Parathyroid adenoma (tissue), 2 donors: ENCODE data around the gene HFE.
"Not testable (repeated sequence)": the region's sequence is repeated elsewhere in the genome, so short reads cannot be mapped to it uniquely, and the experiment has no call there.

Experiments used
- H2AFZ ChIP-seq: fragments of 300-600 bp; sonication (generic); one replicate; pipeline ENCODE4 v1.7.0; 2017; ENCODE audit warnings: antibody characterized with exemption, mild to moderate bottlenecking
- H3K27ac ChIP-seq: fragments of 300-600 bp; sonication (generic); one replicate; pipeline ENCODE4 v1.7.0; 2017
- H3K27me3 ChIP-seq: fragments of 300-600 bp; sonication (generic); one replicate; pipeline ENCODE4 v1.7.0; 2017; ENCODE audit warnings: low read length; ENCODE audit not compliant: control insufficient read depth, insufficient read depth
- H3K36me3 ChIP-seq: fragments of 300-600 bp; sonication (generic); one replicate; pipeline ENCODE4 v1.7.0; 2017; ENCODE audit warnings: low read length; ENCODE audit not compliant: control insufficient read depth, insufficient read depth
- H3K4me1 ChIP-seq: fragments of 300-600 bp; sonication (generic); one replicate; pipeline ENCODE4 v1.7.0; 2017; ENCODE audit warnings: control low read depth
- H3K4me2 ChIP-seq: fragments of 300-600 bp; sonication (generic); one replicate; pipeline ENCODE4 v1.7.0; 2017; ENCODE audit warnings: low read length
- H3K4me3 ChIP-seq: fragments of 300-600 bp; sonication (generic); one replicate; pipeline ENCODE4 v1.7.0; 2017; ENCODE audit warnings: low read depth, low read length
- H3K79me2 ChIP-seq: fragments of 300-600 bp; sonication (generic); one replicate; pipeline ENCODE4 v1.7.0; 2017; ENCODE audit warnings: control low read depth
- H3K9ac ChIP-seq: fragments of 300-600 bp; sonication (generic); one replicate; pipeline ENCODE4 v1.7.0; 2017; ENCODE audit warnings: mild to moderate bottlenecking
- H3K9me3 ChIP-seq: fragments of 300-600 bp; sonication (generic); one replicate; pipeline ENCODE4 v1.7.0; 2017; ENCODE audit warnings: low read length; ENCODE audit not compliant: control insufficient read depth
- TF ChIP-seq, protein P1 (sequence below): fragments of 300-600 bp; sonication (generic); IDR thresholded peaks from one replicate; pipeline ENCODE4 v1.7.0; 2017; ENCODE audit warnings: antibody characterized with exemption, mild to moderate bottlenecking
- donor health status: primary hyperparathyroidism.

Gene HFE

DNA sequence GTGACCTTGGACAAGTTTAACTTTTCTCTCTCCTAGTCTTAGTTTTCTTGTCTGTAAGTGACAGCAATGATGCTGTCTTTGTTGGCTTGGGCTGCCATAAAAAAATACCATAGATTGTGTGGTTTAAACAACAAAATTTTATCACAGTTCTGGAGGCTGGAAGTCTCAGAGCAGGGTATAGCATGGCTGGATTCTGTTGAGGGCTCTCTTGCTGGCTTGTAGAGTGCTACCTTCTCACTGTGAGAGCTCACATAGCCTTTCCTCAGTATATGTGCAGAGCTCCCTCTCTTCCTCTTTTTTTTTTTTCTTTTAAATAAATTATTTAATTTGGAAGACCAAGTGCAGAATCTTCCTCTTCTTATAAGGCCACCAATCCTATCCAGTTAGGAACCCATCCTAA, 26.3 kb downstream of the HFE start:
- Histone ChIP-seq H3K4me3 (no peak overlapping the region), H3K36me3 (no peaks in the 10 kb centered on the region), H3K9ac (no peak overlapping the region), H3K27me3 (no peaks in the 10 kb centered on the region), H3K79me2 (no peaks in the 10 kb centered on the region), H3K27ac (no peak overlapping the region), H3K4me1 (no peaks in the 10 kb centered on the region), H3K9me3 (no peaks in the 10 kb centered on the region), H3K4me2 (no peak overlapping the region), H2AFZ (no peak overlapping the region)
- TF ChIP-seq, protein P1, sequence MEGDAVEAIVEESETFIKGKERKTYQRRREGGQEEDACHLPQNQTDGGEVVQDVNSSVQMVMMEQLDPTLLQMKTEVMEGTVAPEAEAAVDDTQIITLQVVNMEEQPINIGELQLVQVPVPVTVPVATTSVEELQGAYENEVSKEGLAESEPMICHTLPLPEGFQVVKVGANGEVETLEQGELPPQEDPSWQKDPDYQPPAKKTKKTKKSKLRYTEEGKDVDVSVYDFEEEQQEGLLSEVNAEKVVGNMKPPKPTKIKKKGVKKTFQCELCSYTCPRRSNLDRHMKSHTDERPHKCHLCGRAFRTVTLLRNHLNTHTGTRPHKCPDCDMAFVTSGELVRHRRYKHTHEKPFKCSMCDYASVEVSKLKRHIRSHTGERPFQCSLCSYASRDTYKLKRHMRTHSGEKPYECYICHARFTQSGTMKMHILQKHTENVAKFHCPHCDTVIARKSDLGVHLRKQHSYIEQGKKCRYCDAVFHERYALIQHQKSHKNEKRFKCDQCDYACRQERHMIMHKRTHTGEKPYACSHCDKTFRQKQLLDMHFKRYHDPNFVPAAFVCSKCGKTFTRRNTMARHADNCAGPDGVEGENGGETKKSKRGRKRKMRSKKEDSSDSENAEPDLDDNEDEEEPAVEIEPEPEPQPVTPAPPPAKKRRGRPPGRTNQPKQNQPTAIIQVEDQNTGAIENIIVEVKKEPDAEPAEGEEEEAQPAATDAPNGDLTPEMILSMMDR = no peak

GRCh38 chr6:26115226-26115625, 28.0 kb downstream of the HFE start:
- Histone ChIP-seq H3K9ac (no peak overlapping the region), H3K36me3 (no peaks in the 10 kb centered on the region), H3K27me3 (no peaks in the 10 kb centered on the region), H3K4me2 (no peak overlapping the region), H3K4me1 (no peaks in the 10 kb centered on the region), H3K27ac (no peak overlapping the region), H3K79me2 (no peaks in the 10 kb centered on the region), H3K4me3 (no peak overlapping the region), H2AFZ (no peak overlapping the region), H3K9me3 (no peaks in the 10 kb centered on the region)
- TF ChIP-seq, protein P1 = no peak

DNA sequence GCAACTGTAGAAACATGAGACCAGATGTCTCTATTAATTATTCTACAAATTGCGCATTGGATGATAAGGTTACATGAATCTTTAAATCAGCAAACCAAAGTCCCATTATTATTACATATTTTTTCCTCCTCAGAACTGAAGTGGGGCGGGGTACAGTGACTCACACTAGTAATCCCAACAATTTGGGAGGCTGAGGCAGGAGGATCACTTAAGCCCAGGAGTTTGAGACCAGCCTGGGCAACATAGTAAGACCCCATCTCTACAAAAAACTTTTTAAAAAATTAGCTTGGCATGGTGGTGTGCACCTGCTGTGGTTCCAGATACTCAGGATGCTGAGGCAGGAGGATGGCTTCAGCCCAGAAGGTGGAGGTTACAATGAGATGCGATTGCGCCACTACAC, 29.0 kb downstream of the HFE start:
- Histone ChIP-seq H3K4me1 (no peaks in the 10 kb centered on the region), H3K4me3 (no peak overlapping the region), H3K36me3 (no peaks in the 10 kb centered on the region), H3K4me2 (no peak overlapping the region), H3K27me3 (no peaks in the 10 kb centered on the region), H3K79me2 (no peaks in the 10 kb centered on the region), H2AFZ (no peak overlapping the region), H3K9me3 (no peaks in the 10 kb centered on the region), H3K27ac (no peak overlapping the region), H3K9ac (no peak overlapping the region)
- TF ChIP-seq, protein P1 = no peak

DNA sequence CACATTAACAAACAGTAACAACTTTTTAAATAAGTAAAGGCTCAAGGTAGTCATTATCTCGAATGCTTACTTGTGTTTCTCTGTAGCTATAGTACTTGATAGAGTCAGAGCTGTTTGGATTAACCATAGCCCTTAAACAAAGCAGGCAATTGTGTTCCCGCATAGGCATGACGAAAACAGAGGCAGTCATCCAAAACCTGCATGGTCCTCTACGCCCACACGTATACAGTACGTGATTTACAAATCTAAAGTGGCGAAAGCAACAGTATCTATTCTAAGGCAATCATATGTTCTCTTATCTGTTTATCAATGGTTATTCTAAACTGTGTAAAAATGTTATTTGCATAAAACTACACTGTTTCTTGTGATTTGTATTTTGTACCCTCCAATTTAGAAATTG, 31.8 kb downstream of the HFE start:
- H3K79me2 ChIP-seq = no peaks in the 10 kb centered on the region
- TF ChIP-seq, protein P1 = no peak
- H3K4me2 ChIP-seq = no peak overlapping the region
- H2AFZ ChIP-seq = no peak overlapping the region
- no peaks in the 10 kb centered on the region for H3K36me3 ChIP-seq
- no peaks in the 10 kb centered on the region for H3K4me1 ChIP-seq
- no peaks in the 10 kb centered on the region for H3K27me3 ChIP-seq
- H3K27ac ChIP-seq = no peak overlapping the region
- H3K9ac ChIP-seq = no peak overlapping the region
- H3K9me3 ChIP-seq = no peaks in the 10 kb centered on the region
- no peak overlapping the region for H3K4me3 ChIP-seq

GRCh38 chr6:26120115-26120514, 32.9 kb downstream of the HFE start:
- not testable (repeated sequence) for H3K9me3 ChIP-seq, H3K9ac ChIP-seq, H3K79me2 ChIP-seq, H3K4me1 ChIP-seq, H3K27ac ChIP-seq, H3K4me3 ChIP-seq, H2AFZ ChIP-seq, H3K27me3 ChIP-seq, H3K4me2 ChIP-seq, H3K36me3 ChIP-seq
